GM12891 (cell line): ENCODE data around the gene VPS16.

Source experiments
- PAX5 ChIP-seq: IDR thresholded peaks from 2 replicates; pipeline ENCODE4 v1.6.1; 2011; ENCODE audit warnings: low read length, moderate library complexity, mild to moderate bottlenecking; ENCODE audit not compliant: insufficient read depth, severe bottlenecking
- POLR2A ChIP-seq: IDR thresholded peaks from 2 replicates; pipeline ENCODE4 v1.6.1; 2011; ENCODE audit warnings: low read depth, low read length, control low read depth
- POLR2AphosphoS5 ChIP-seq: IDR thresholded peaks from 2 replicates; pipeline ENCODE4 v1.6.1; 2011; ENCODE audit warnings: low read depth, low read length, control low read depth
- POU2F2 ChIP-seq: IDR thresholded peaks from 2 replicates; pipeline ENCODE4 v1.6.1; 2011; ENCODE audit warnings: low read depth, mild to moderate bottlenecking, control low read depth, low read length, moderate library complexity
- TAF1 ChIP-seq: IDR thresholded peaks from 2 replicates; pipeline ENCODE4 v1.6.1; 2011; ENCODE audit warnings: low read depth, low read length, control low read depth

- TF ChIP-seq POLR2A (no peak), TAF1 (no peak), POLR2AphosphoS5 (no peak), POU2F2 (no peak), PAX5 (no peak)
Measured at GRCh38 chr20:2864626-2865025, 24.1 kb downstream of the VPS16 start.
